ENCODE data around the gene ERO1B.

DNA sequence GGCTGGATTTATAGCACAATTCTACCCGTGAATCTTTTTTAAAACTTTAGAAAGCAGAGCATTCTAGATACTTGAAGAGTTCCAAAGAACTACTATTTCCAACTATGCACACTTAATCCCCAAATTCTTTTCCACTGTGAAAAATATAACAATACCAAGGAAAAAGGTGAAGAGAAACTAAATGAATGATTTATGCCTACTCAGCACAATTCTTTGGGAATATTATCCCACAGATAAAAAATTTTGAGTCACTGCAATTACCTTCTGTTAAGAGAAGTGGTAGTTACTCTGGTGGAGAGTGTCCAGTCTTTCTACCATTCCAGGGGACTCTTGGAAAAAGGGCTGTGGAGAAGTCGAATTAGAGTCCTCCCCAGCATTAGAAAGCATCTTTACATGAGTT, 39.2 kb downstream of the ERO1B start:
- no peak for TF ChIP-seq EGR1 (IDR thresholded peaks at IDR 0.05; ENCODE audit: low read depth)
- TF ChIP-seq, protein P1, sequence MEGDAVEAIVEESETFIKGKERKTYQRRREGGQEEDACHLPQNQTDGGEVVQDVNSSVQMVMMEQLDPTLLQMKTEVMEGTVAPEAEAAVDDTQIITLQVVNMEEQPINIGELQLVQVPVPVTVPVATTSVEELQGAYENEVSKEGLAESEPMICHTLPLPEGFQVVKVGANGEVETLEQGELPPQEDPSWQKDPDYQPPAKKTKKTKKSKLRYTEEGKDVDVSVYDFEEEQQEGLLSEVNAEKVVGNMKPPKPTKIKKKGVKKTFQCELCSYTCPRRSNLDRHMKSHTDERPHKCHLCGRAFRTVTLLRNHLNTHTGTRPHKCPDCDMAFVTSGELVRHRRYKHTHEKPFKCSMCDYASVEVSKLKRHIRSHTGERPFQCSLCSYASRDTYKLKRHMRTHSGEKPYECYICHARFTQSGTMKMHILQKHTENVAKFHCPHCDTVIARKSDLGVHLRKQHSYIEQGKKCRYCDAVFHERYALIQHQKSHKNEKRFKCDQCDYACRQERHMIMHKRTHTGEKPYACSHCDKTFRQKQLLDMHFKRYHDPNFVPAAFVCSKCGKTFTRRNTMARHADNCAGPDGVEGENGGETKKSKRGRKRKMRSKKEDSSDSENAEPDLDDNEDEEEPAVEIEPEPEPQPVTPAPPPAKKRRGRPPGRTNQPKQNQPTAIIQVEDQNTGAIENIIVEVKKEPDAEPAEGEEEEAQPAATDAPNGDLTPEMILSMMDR (IDR thresholded peaks at IDR 0.05 in 2 of 3, conservative IDR thresholded peaks at IDR 0.05 in 1 of 3; ENCODE audit: borderline replicate concordance in 1 of 3, insufficient read depth in 1 of 3, low read depth in 2 of 3, low read length in 2 of 3): no peak
- TF ChIP-seq POLR2A (IDR thresholded peaks at IDR 0.05; ENCODE audit: borderline replicate concordance, extremely low read depth, insufficient read depth, insufficient read length): no peak
- TF ChIP-seq, protein P2, sequence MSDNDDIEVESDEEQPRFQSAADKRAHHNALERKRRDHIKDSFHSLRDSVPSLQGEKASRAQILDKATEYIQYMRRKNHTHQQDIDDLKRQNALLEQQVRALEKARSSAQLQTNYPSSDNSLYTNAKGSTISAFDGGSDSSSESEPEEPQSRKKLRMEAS (IDR thresholded peaks at IDR 0.05): no peak
- no peak for TF ChIP-seq POLR2AphosphoS5 (IDR thresholded peaks at IDR 0.05; ENCODE audit: low read depth, low read length)
